Adrenal gland (tissue), 12 donors: ENCODE results near the gene RPH3AL. TPM values are rescaled to one million over a fixed set of nuclear protein-coding genes. Genes with fewer than 3 reads are reported as not detected.

Experiments used
- DNase-seq, 7 donors: peaks; one replicate each; pipeline ENCODE4 v3.0.0-alpha.2; 2019 to 2020
- H3K27ac ChIP-seq, 5 donors: fragments of 200-600 bp; sonication (generic) in 4 of 5; 1 replicate in 3 of 5; 2 replicates in 2 of 5; pipeline versions ENCODE4 v1.5.1 to v1.8.0; 2016 to 2020; ENCODE audit warnings: mild to moderate bottlenecking in 1 of 5
- H3K27me3 ChIP-seq: fragments of 200-600 bp; 2 replicates; pipeline ENCODE4 v1.8.0; 2021
- H3K36me3 ChIP-seq, 2 donors: fragments of 200-600 bp; replicated peaks in 1 of 2; 1 replicate in 1 of 2; 2 replicates in 1 of 2; pipeline versions ENCODE4 v1.5.1 to v1.8.0; 2018 to 2022
- H3K4me1 ChIP-seq, 2 donors: fragments of 200-600 bp; replicated peaks in 1 of 2; 1 replicate in 1 of 2; 2 replicates in 1 of 2; pipeline versions ENCODE4 v1.5.1 to v1.8.0; 2018 to 2021
- H3K4me3 ChIP-seq, 4 donors: fragments of 200-600 bp; sonication (generic) in 3 of 4; one replicate each; pipeline ENCODE4 v1.5.1; 2016 to 2018
- H3K9me3 ChIP-seq, 3 donors: fragments of 200-600 bp; sonication (generic) in 1 of 3; replicated peaks in 1 of 3; 1 replicate in 2 of 3; 2 replicates in 1 of 3; pipeline versions ENCODE4 v1.5.1 to v1.8.0; 2016 to 2021
- CTCF ChIP-seq, 6 experiments: fragments of 450-650 bp in 4 of 6; fragments of 200-600 bp in 2 of 6; sonication (generic) in 1 of 6; IDR thresholded peaks; 1 replicate in 5 of 6; 2 replicates in 1 of 6; pipeline versions ENCODE4 v1.5.1 to v1.8.0; 2016 to 2021; ENCODE audit warnings: antibody characterized with exemption in 6 of 6, mild to moderate bottlenecking in 2 of 6, moderate library complexity in 1 of 6
- POLR2A ChIP-seq, 2 donors: fragments of 450-650 bp; IDR thresholded peaks; one replicate each; pipeline ENCODE4 v1.6.1; 2017; ENCODE audit warnings: antibody characterized with exemption in 2 of 2, mild to moderate bottlenecking in 2 of 2, moderate library complexity in 1 of 2
- WGBS, 4 donors: extraction: QIAGEN DNeasy Blood & Tissue Kit in 2 of 4; methylation state at CpG; one replicate each; pipeline versions ENCODE4 v1.1.5 to v1.1.7; 2013 to 2017; 5-methylcytosine and 5-hydroxymethylcytosine counted together
- intact Hi-C, 2 donors: fragments of 100-400 bp; cut with DNase I; formaldehyde crosslinking; loops; one replicate each; pipeline versions ENCODE4 v1.14.1 to v1.15.0; 2022 to 2023
- polyA plus RNA-seq, 3 donors: library from polyadenylated mRNA; stranded (reverse); fragments of 200-250 nt in 2 of 3; fragments of 350-450 nt in 1 of 3; fragmentation: Illumina TruSeq in 1 of 3; extraction: RNeasy Lipid Tissue Mini Kit (QIAGEN cat#74804) in 1 of 3; gene quantifications; one replicate each; pipeline ENCODE4 v1.2.3, GENCODE V29; 2013 to 2014
- total RNA-seq, 9 donors: library from RNA; depleted of rRNA in 4 of 9; stranded (reverse); fragments of >200 nt in 4 of 9; fragments of 120-200 nt in 1 of 9; fragmentation: NEBNext Ultra II Directional in 1 of 9; extraction: Animal tissue kit (Norgen Biotek cat#: 25700) in 1 of 9; gene quantifications; one replicate each; pipeline versions ENCODE4 v1.1.0 to v1.2.4, GENCODE V29; 2013 to 2023
- donor health status: healthy with polysubstance abuse.
- donor health status: Bipolar disorder and iron deficiency.
- donor health status: DM: yes; HTN: yes; CAD: no.
- donor health status: DM: no; HTN: no; CAD: no.
- donor health status: DM: no; HTN: no; CAD: no.
- donor health status: DM: yes; HTN: yes; CAD: no.

RPH3AL gene
- total and polyA plus RNA-seq, 12 donors = 7.7 to 79.2 (median 33.7) TPM

GRCh38 chr17:192666-193425 is 159.8 kb downstream of the RPH3AL start:
- WGBS, 4 donors = 74 to 79% (median 77%) methylated on average over 8 to 21 of the region's 21 CpGs

GRCh38 chr17:189444-189843 is 163.2 kb downstream of the RPH3AL start:
- Histone ChIP-seq H3K36me3 (no peaks in the 10 kb centered on the region), H3K27me3 (no peaks in the 10 kb centered on the region), H3K9me3 (no peaks in the 10 kb centered on the region), H3K27ac (no peak overlapping the region), H3K4me3 (no peak overlapping the region), H3K4me1 (peaks cover 3 to 4% of the 10 kb centered on the region in 2 donors)
- no peak for DNase-seq
- TF ChIP-seq CTCF (IDR thresholded peaks at IDR 0.05) = no peak
- TF ChIP-seq POLR2A (IDR thresholded peaks at IDR 0.05) = no peak
- WGBS, 4 donors = 75 to 90% (median 82%) methylated on average over 7 of the region's 7 CpGs
- intact Hi-C loops = no loop called here

More at GRCh38 chr17:192666-193425, 159.8 kb downstream of the RPH3AL start:
- Histone ChIP-seq H3K27me3 (no peaks in the 10 kb centered on the region), H3K27ac (no peak overlapping the region), H3K4me3 (no peak overlapping the region), H3K36me3 (no peaks in the 10 kb centered on the region), H3K4me1 (peaks cover 8 to 9% of the 10 kb centered on the region in 2 donors), H3K9me3 (no peaks in the 10 kb centered on the region)
- TF ChIP-seq POLR2A (IDR thresholded peaks at IDR 0.05) = no peak
- TF ChIP-seq CTCF (IDR thresholded peaks at IDR 0.05) = no peak
- intact Hi-C loops = no loop called here
- no peak for DNase-seq

- Histone ChIP-seq H3K27me3 (no peaks in the 10 kb centered on the region), H3K36me3 (no peaks in the 10 kb centered on the region), H3K27ac (no peak overlapping the region), H3K9me3 (no peaks in the 10 kb centered on the region), H3K4me3 (no peak overlapping the region), H3K4me1 (no peaks in the 10 kb centered on the region)
- TF ChIP-seq POLR2A (IDR thresholded peaks at IDR 0.05) (no peak), CTCF (IDR thresholded peaks at IDR 0.05) (no peak)
- no peak for DNase-seq
- 68 to 100% (median 81%) methylated on average over 2 of the region's 2 CpGs for WGBS, 4 donors
- intact Hi-C loops = no loop called here
Measured at GRCh38 chr17:187130-187529, 165.5 kb downstream of the RPH3AL start.

GRCh38 chr17:185445-186138 is 167.0 kb downstream of the RPH3AL start:
- Histone ChIP-seq H3K4me3 (no peak overlapping the region), H3K27me3 (no peaks in the 10 kb centered on the region), H3K9me3 (no peaks in the 10 kb centered on the region), H3K27ac (no peak overlapping the region), H3K4me1 (peaks cover 0 to 4% of the 10 kb centered on the region in 2 donors), H3K36me3 (no peaks in the 10 kb centered on the region)
- 79 to 84% (median 83%) methylated on average over 13 to 14 of the region's 14 CpGs for WGBS, 4 donors
- TF ChIP-seq POLR2A (IDR thresholded peaks at IDR 0.05) (no peak), CTCF (IDR thresholded peaks at IDR 0.05) (no peak)
- no peak for DNase-seq
- intact Hi-C loops = no loop called here
